ENCODE measurements around the gene NSG2.
"Not testable (repeated sequence)": the region's sequence is repeated elsewhere in the genome, so short reads cannot be mapped to it uniquely, and the experiment has no call there.

The NSG2 gene

GRCh38 chr5:174063082-174063756, 17.7 kb downstream of the NSG2 start:
- no peak for FAIRE-seq

GRCh38 chr5:174064171-174064570, 18.7 kb downstream of the NSG2 start:
- FAIRE-seq = no peak

- FAIRE-seq = peak; percentile 64
Measured at GRCh38 chr5:174065528-174066197, 20.2 kb downstream of the NSG2 start.

- no peak for FAIRE-seq
Measured at GRCh38 chr5:174067499-174067898, 22.0 kb downstream of the NSG2 start.

- no peak for FAIRE-seq
Measured at GRCh38 chr5:174071484-174071883, 26.0 kb downstream of the NSG2 start.

GRCh38 chr5:174073122-174073660, 27.7 kb downstream of the NSG2 start:
- no peak for FAIRE-seq

GRCh38 chr5:174074369-174074768, 28.9 kb downstream of the NSG2 start:
- FAIRE-seq = no peak

- no peak for FAIRE-seq
Measured at GRCh38 chr5:174078416-174078815, 32.9 kb downstream of the NSG2 start.

GRCh38 chr5:174082286-174082685, 36.8 kb downstream of the NSG2 start:
- FAIRE-seq = no peak

GRCh38 chr5:174083056-174083827, 37.7 kb downstream of the NSG2 start:
- no peak for FAIRE-seq

GRCh38 chr5:174084691-174085154, 39.2 kb downstream of the NSG2 start:
- FAIRE-seq = no peak

- FAIRE-seq = no peak
Measured at GRCh38 chr5:174086751-174087150, 41.2 kb downstream of the NSG2 start.

- FAIRE-seq = no peak
Measured at GRCh38 chr5:174087783-174088182, 42.3 kb downstream of the NSG2 start.

GRCh38 chr5:174090129-174090528, 44.6 kb downstream of the NSG2 start:
- no peak for FAIRE-seq

GRCh38 chr5:174093123-174093522, 47.6 kb downstream of the NSG2 start:
- no peak for FAIRE-seq

- FAIRE-seq = no peak
Measured at GRCh38 chr5:174094857-174095606, 49.5 kb downstream of the NSG2 start.

- no peak for FAIRE-seq
Measured at GRCh38 chr5:174096619-174097018, 51.1 kb downstream of the NSG2 start.

- no peak for FAIRE-seq
Measured at GRCh38 chr5:174097486-174098185, 52.1 kb downstream of the NSG2 start.

- FAIRE-seq = no peak
Measured at GRCh38 chr5:174098694-174099093, 53.2 kb downstream of the NSG2 start.

GRCh38 chr5:174100490-174100889, 55.0 kb downstream of the NSG2 start:
- FAIRE-seq = no peak

- FAIRE-seq = no peak
Measured at GRCh38 chr5:174101195-174101730, 55.8 kb downstream of the NSG2 start.

GRCh38 chr5:174102574-174102973, 57.1 kb downstream of the NSG2 start:
- FAIRE-seq = not testable (repeated sequence)

All from islet of Langerhans (tissue), 1 donor.